Subcutaneous preadipocyte (primary cell): Measurements from ENCODE around the gene AEN. TPM values are rescaled to one million over a fixed set of nuclear protein-coding genes. Genes with fewer than 3 reads are reported as not detected.

ENCODE experiments used
- small RNA-seq: library from RNA; depleted of rRNA; stranded (forward); fragments of <200 nt; gene quantifications from one replicate; pipeline ENCODE3, GENCODE V24; 2012
- total RNA-seq: library from RNA; depleted of rRNA; stranded (reverse); fragments of >200 nt; gene quantifications from 2 replicates; pipeline ENCODE4 v1.2.3, GENCODE V29; 2012

AEN gene
- total RNA-seq = 36.7 and 62.2 TPM in 2 replicates

GRCh38 chr15:88620995-88621772 lies at the start of gene AEN:
AEN (plus strand) TSS chr15:88621340; CDS start chr15:88626210, 4,870 bp downstream.

GRCh38 chr15:88638626-88639372 lies 17.7 kb downstream of the AEN start, which contains the start of gene ISG20:
ISG20 (plus strand) TSS chr15:88639016; CDS start chr15:88639367, 351 bp downstream.

Small RNA genes lying within 50 kb of the gene (small RNA-seq; reads per million reads assigned to genes)
- gene MIR1179 (not detected), gene MIR7-2 (1.5 reads per million, percentile 73 among the genes with 10 or more reads in this experiment)

Other genes with a start within 250 kb of the AEN start
- gene MRPL46, start 154.0 kb upstream of the AEN start, total RNA-seq = 12.9 and 15.2 TPM in 2 replicates
- 26.5 and 29.5 TPM in 2 replicates for gene MRPS11, start 153.6 kb upstream of the AEN start, total RNA-seq
- 7.0 and 9.0 TPM in 2 replicates for gene DET1, start 74.7 kb upstream of the AEN start, total RNA-seq
- gene ISG20, start 17.7 kb downstream of the AEN start, total RNA-seq = 2.2 and 4.8 TPM in 2 replicates
- gene ACAN, start 182.1 kb downstream of the AEN start, total RNA-seq = not detected in 2 replicates